SU-DHL-6 (cell line): ENCODE data around the gene OR51A7.

Source experiments
- H2AFZ ChIP-seq: fragments of 200-600 bp; sonication (generic); 2 replicates; pipeline ENCODE4 v1.6.1; 2014; ENCODE audit warnings: low read depth, mild to moderate bottlenecking, moderate library complexity, mixed read lengths, antibody characterized with exemption, low read length; ENCODE audit not compliant: severe bottlenecking
- H3F3A ChIP-seq: fragments of 200-600 bp; shearing (Covaris generic); 2 replicates; pipeline ENCODE4 v1.6.0; 2016; ENCODE audit warnings: antibody characterized with exemption, mild to moderate bottlenecking; ENCODE audit not compliant: insufficient read depth
- H3K27ac ChIP-seq: fragments of 200-600 bp; sonication (generic); 2 replicates; pipeline ENCODE4 v1.5.1; 2016; ENCODE audit warnings: low read depth, mild to moderate bottlenecking, low read length, moderate library complexity, mixed read lengths
- H3K27me3 ChIP-seq: fragments of 200-600 bp; sonication (generic), shearing (Covaris generic); 2 replicates; pipeline ENCODE4 v1.6.0; 2014; ENCODE audit warnings: mild to moderate bottlenecking, low read length
- H3K36me3 ChIP-seq: fragments of 200-600 bp; sonication (generic); 2 replicates; pipeline ENCODE4 v1.6.1; 2014; ENCODE audit warnings: mild to moderate bottlenecking, low read length, mixed read lengths
- H3K4me2 ChIP-seq: fragments of 300-600, 200-600 bp; shearing (Covaris generic), sonication (generic); 2 replicates; pipeline ENCODE4 v1.6.0; 2014; ENCODE audit warnings: low read length, low read depth, mild to moderate bottlenecking; ENCODE audit not compliant: poor library complexity, severe bottlenecking
- H3K4me3 ChIP-seq: fragments of 200-600 bp; sonication (generic); 2 replicates; pipeline ENCODE4 v1.5.1; 2014; ENCODE audit warnings: antibody characterized with exemption, low read length, mild to moderate bottlenecking, mixed read lengths; ENCODE audit not compliant: insufficient read depth, poor library complexity, severe bottlenecking
- H3K79me2 ChIP-seq: fragments of 200-600 bp; sonication (generic); 2 replicates; pipeline ENCODE4 v1.6.1; 2014; ENCODE audit warnings: mild to moderate bottlenecking, low read length, moderate library complexity; ENCODE audit not compliant: insufficient read depth
- H3K9ac ChIP-seq: fragments of 200-600 bp; sonication (generic); 2 replicates; pipeline ENCODE4 v1.7.0; 2014; ENCODE audit warnings: mild to moderate bottlenecking, low read length
- H3K9me2 ChIP-seq: fragments of 200-600 bp; sonication (generic); replicated peaks from 2 replicates; pipeline ENCODE4 v1.6.1; 2014; ENCODE audit warnings: low read length; ENCODE audit not compliant: insufficient read depth
- H3K9me3 ChIP-seq: fragments of 200-600 bp; sonication (generic); 2 replicates; pipeline ENCODE4 v1.6.1; 2014; ENCODE audit warnings: low read length, mixed read lengths; ENCODE audit not compliant: insufficient read depth
- H4K20me1 ChIP-seq: fragments of 200-600 bp; sonication (generic); 2 replicates; pipeline ENCODE4 v1.6.1; 2014; ENCODE audit warnings: low read depth, mild to moderate bottlenecking, antibody characterized with exemption, low read length, moderate library complexity, mixed read lengths
- CTCF ChIP-seq: fragments of 200-600 bp; sonication (generic); IDR thresholded peaks from one replicate; pipeline ENCODE4 v1.5.1; 2017; ENCODE audit warnings: antibody characterized with exemption, mild to moderate bottlenecking, low read length, moderate library complexity; ENCODE audit not compliant: insufficient read depth, poor library complexity, severe bottlenecking
- EZH2phosphoT487 ChIP-seq: fragments of 200-600 bp; sonication (generic), shearing (Covaris generic); conservative IDR thresholded peaks from 2 replicates; pipeline ENCODE4 v1.6.1; 2018; ENCODE audit warnings: mild to moderate bottlenecking, antibody characterized with exemption, low read length, moderate library complexity, mixed read lengths

The OR51A7 gene

GRCh38 chr11:4887591-4887990 is 16.0 kb upstream of the OR51A7 start:
- Histone ChIP-seq H2AFZ (no peak overlapping the region), H3K36me3 (no peaks in the 10 kb centered on the region), H3K27ac (no peak overlapping the region), H3K27me3 (no peaks in the 10 kb centered on the region), H3K4me2 (no peak overlapping the region), H3K9ac (no peak overlapping the region), H3K9me2 (no peaks in the 10 kb centered on the region), H3F3A (no peaks in the 10 kb centered on the region), H3K79me2 (no peaks in the 10 kb centered on the region), H3K4me3 (no peak overlapping the region), H4K20me1 (no peaks in the 10 kb centered on the region), H3K9me3 (no peaks in the 10 kb centered on the region)
- TF ChIP-seq CTCF (no peak), EZH2phosphoT487 (no peak)

GRCh38 chr11:4890279-4890678 is 13.3 kb upstream of the OR51A7 start:
- H3K4me2 ChIP-seq: no peak overlapping the region
- no peak overlapping the region for H3K4me3 ChIP-seq
- H3K27ac ChIP-seq: no peak overlapping the region
- H3K9me2 ChIP-seq: no peaks in the 10 kb centered on the region
- no peaks in the 10 kb centered on the region for H3K36me3 ChIP-seq
- H4K20me1 ChIP-seq: no peaks in the 10 kb centered on the region
- no peaks in the 10 kb centered on the region for H3K27me3 ChIP-seq
- H3K9me3 ChIP-seq: no peaks in the 10 kb centered on the region
- H3K9ac ChIP-seq: no peak overlapping the region
- H3F3A ChIP-seq: no peaks in the 10 kb centered on the region
- no peak overlapping the region for H2AFZ ChIP-seq
- H3K79me2 ChIP-seq: no peaks in the 10 kb centered on the region
- TF ChIP-seq EZH2phosphoT487 (no peak), CTCF (no peak)

- H2AFZ ChIP-seq: no peak overlapping the region
These were observed 11.5 kb upstream of the OR51A7 start for GRCh38 chr11:4891996-4892640.

More at GRCh38 chr11:4891996-4892640, 11.5 kb upstream of the OR51A7 start:
- Histone ChIP-seq H3F3A (no peaks in the 10 kb centered on the region), H3K9me2 (no peaks in the 10 kb centered on the region), H4K20me1 (no peaks in the 10 kb centered on the region), H3K27ac (no peak overlapping the region), H3K79me2 (no peaks in the 10 kb centered on the region), H3K36me3 (no peaks in the 10 kb centered on the region), H3K9ac (no peak overlapping the region), H3K4me2 (no peak overlapping the region), H3K27me3 (no peaks in the 10 kb centered on the region), H3K9me3 (no peaks in the 10 kb centered on the region), H3K4me3 (no peak overlapping the region)
- TF ChIP-seq CTCF: no peak
- TF ChIP-seq EZH2phosphoT487: no peak
